Measurements from ENCODE around the gene ZNF491.

The ZNF491 gene

DNA sequence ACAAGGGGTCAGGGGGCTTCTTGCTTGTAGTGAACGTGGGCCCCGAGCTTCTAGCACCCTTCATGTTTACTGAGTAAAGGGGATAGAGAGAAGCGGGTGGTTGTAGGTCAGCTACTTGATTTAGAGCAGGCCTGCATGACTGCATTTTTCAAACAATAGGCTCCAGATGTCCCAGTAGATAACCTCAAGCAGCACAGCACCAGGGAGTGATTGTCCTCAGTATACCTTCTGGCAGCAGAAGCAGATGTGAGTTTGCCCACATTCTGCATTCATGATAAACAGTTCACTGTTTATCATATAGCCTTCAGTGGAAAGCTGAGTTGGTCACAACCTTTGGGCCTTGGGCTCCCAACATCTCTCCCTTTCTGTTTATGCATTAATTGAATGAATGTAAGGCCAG, 55.0 kb downstream of the ZNF491 start:
- H3K9ac ChIP-seq, result no peak overlapping the region
- H3K79me2 ChIP-seq (ENCODE audit: insufficient read depth, low read depth), result no peaks in the 10 kb centered on the region
- no peak overlapping the region for H3K4me2 ChIP-seq
- H3K27ac ChIP-seq, result no peak overlapping the region
- no peak overlapping the region for H3K4me3 ChIP-seq (IDR thresholded peaks at IDR 0.05; ENCODE audit: insufficient read depth, low read depth, low read length)
- no peaks in the 10 kb centered on the region for H3K36me3 ChIP-seq (ENCODE audit: insufficient read depth)
- H4K20me1 ChIP-seq (ENCODE audit: insufficient read depth), result no peaks in the 10 kb centered on the region
- no peaks in the 10 kb centered on the region for H3K27me3 ChIP-seq (ENCODE audit: insufficient read depth, low read depth)
- no peaks in the 10 kb centered on the region for H3K4me1 ChIP-seq (ENCODE audit: low read depth, poor library complexity, severe bottlenecking)
- TF ChIP-seq, protein P1, sequence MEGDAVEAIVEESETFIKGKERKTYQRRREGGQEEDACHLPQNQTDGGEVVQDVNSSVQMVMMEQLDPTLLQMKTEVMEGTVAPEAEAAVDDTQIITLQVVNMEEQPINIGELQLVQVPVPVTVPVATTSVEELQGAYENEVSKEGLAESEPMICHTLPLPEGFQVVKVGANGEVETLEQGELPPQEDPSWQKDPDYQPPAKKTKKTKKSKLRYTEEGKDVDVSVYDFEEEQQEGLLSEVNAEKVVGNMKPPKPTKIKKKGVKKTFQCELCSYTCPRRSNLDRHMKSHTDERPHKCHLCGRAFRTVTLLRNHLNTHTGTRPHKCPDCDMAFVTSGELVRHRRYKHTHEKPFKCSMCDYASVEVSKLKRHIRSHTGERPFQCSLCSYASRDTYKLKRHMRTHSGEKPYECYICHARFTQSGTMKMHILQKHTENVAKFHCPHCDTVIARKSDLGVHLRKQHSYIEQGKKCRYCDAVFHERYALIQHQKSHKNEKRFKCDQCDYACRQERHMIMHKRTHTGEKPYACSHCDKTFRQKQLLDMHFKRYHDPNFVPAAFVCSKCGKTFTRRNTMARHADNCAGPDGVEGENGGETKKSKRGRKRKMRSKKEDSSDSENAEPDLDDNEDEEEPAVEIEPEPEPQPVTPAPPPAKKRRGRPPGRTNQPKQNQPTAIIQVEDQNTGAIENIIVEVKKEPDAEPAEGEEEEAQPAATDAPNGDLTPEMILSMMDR (conservative IDR thresholded peaks at IDR 0.05; ENCODE audit: low read depth, low read length), result no peak
- no peak overlapping the region for H2AFZ ChIP-seq (ENCODE audit: low read depth)

DNA sequence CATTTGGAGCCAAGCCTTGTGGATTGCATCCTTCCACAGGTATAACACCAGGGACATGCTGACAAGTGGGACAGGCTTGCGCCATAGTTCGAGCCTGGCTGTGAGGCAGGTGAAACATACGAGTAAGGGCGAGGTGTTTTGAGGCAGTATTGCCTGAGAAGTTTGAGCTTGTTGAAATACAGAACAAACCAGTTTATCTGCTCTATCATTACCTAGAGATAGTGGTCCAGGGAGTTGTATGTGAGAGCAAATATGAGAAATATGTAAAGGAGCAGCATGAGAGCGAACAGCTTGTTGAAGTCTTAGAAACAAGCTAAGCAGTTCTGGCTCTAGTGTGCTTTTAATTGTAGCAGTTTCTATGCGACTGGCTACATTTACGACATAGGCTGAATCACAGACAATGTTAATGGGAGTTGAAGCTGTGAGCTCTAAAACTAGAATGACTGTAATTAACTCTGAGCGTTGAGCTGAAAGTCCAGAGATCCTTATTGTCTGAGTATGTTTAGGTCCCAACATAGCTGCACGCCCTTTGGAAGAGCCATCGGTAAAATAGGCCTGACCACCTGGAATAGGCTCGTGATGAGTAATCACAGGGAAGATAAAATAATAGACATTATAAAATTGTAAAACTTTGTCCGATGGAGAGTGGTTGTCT, 58.4 kb downstream of the ZNF491 start:
- Histone ChIP-seq H3K27ac (no peak overlapping the region), H3K4me3 (IDR thresholded peaks at IDR 0.05; ENCODE audit: insufficient read depth, low read depth, low read length) (no peak overlapping the region), H3K36me3 (ENCODE audit: insufficient read depth) (no peaks in the 10 kb centered on the region)

More for the DNA sequence above, 58.4 kb downstream of the ZNF491 start:
- H3K4me2 ChIP-seq, result no peak overlapping the region
- TF ChIP-seq, protein P1 (conservative IDR thresholded peaks at IDR 0.05; ENCODE audit: low read depth, low read length), result no peak
- H3K27me3 ChIP-seq (ENCODE audit: insufficient read depth, low read depth), result no peaks in the 10 kb centered on the region
- no peak overlapping the region for H3K9ac ChIP-seq
- no peaks in the 10 kb centered on the region for H3K79me2 ChIP-seq (ENCODE audit: insufficient read depth, low read depth)
- H4K20me1 ChIP-seq (ENCODE audit: insufficient read depth), result no peaks in the 10 kb centered on the region
- H2AFZ ChIP-seq (ENCODE audit: low read depth), result no peak overlapping the region
- no peaks in the 10 kb centered on the region for H3K4me1 ChIP-seq (ENCODE audit: low read depth, poor library complexity, severe bottlenecking)

Measured in KMS-11 (cell line).